Retina (tissue), 1 donor: ENCODE data around the gene SEMA7A.

ENCODE experiments used
- DNase-seq: peaks from one replicate; pipeline ENCODE4 v3.0.0-alpha.2; 2016

SEMA7A gene

GRCh38 chr15:74451322-74451721 lies 17.6 kb upstream of the SEMA7A start:
- no peak for DNase-seq

- no peak for DNase-seq
Observed at GRCh38 chr15:74449643-74450205, 16.0 kb upstream of the SEMA7A start.

- DNase-seq: no peak
Observed at GRCh38 chr15:74449095-74449494, 15.3 kb upstream of the SEMA7A start.

GRCh38 chr15:74445816-74446763 lies 12.3 kb upstream of the SEMA7A start:
- no peak for DNase-seq

- no peak for DNase-seq
Observed at GRCh38 chr15:74444106-74445062, 10.6 kb upstream of the SEMA7A start.

GRCh38 chr15:74443100-74443909 lies 9.5 kb upstream of the SEMA7A start:
- no peak for DNase-seq

GRCh38 chr15:74442604-74443003 lies 8.8 kb upstream of the SEMA7A start:
- no peak for DNase-seq

- DNase-seq: no peak
Observed at GRCh38 chr15:74442063-74442462, 8.3 kb upstream of the SEMA7A start.

- no peak for DNase-seq
Observed at GRCh38 chr15:74441248-74441941, 7.6 kb upstream of the SEMA7A start.

- peak; percentile 79 for DNase-seq
Observed at GRCh38 chr15:74438721-74439316, 5.1 kb upstream of the SEMA7A start.

GRCh38 chr15:74438206-74438605 lies 4.4 kb upstream of the SEMA7A start:
- no peak for DNase-seq

GRCh38 chr15:74434263-74435136 lies 742 bp upstream of the SEMA7A start:
- peak; percentile 84 for DNase-seq

GRCh38 chr15:74432968-74433591 lies 678 bp downstream of the SEMA7A start:
- DNase-seq: no peak

- DNase-seq: no peak
Observed at GRCh38 chr15:74432271-74432967, 1.3 kb downstream of the SEMA7A start.

- DNase-seq: no peak
Observed at GRCh38 chr15:74431645-74432044, 2.1 kb downstream of the SEMA7A start.

GRCh38 chr15:74431116-74431515 lies 2.6 kb downstream of the SEMA7A start:
- no peak for DNase-seq

GRCh38 chr15:74430510-74430951 lies 3.2 kb downstream of the SEMA7A start:
- no peak for DNase-seq

GRCh38 chr15:74429781-74430400 lies 3.9 kb downstream of the SEMA7A start:
- no peak for DNase-seq
